ENCODE data around the gene ZNF736. TPM values are rescaled to one million over a fixed set of nuclear protein-coding genes. Genes with fewer than 3 reads are reported as not detected.
"Not testable (repeated sequence)": the region's sequence is repeated elsewhere in the genome, so short reads cannot be mapped to it uniquely, and the experiment has no call there.

ZNF736 gene
- 1 to 10 TPM; 1.7 to 2.6 (median 2.0) TPM for polyA plus RNA-seq

DNA sequence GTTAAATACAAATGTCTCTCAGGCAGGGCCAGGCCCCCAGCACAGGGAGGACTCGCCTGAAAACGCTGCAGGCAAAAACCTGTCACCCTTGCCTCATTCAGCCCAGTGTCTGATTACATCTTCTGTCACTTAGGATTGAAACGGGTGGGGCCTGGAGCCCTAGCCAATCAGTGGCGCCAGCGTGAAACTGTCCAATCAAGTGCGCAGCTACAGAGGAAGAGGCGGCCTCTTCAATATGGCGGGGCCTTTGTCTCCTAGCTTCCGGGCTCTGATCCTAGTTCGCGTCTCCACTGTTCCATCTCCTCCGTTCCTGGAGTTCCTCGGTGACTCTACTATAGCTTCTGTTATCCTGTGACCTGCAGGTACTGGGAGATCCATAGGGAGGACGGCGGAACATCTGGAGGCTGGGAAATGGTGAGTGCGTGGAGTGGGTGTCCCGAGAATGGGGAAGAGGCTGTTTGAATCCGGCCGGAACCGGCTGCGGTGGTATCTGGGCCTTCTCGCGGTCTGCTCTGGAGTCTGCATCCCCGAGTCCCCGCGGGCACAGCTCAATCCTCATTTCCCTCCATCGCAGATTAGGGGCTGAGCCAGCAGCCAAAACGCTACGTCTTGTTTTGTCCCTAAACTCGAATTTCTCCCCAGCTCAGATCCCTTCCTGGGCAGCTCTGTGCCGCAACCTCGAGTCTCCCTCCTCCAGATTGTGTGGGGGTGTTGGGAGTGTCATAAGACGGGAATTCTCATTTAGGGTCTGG lies at the start of gene ZNF736:
ZNF736 (plus strand) TSS at position 222 of the 752 bp plus-strand sequence; CDS start at position 412, 190 bp downstream.
- 0% methylated on average over 33 of the region's 33 CpGs for WGBS, 3 donors

GRCh38 chr7:64266341-64266919 lies 47.3 kb upstream of the ZNF736 start:
- 74 to 87% (median 75%) methylated on average over 1 of the region's 1 CpG for WGBS, 3 donors
- H3K27ac ChIP-seq (ENCODE audit: low read depth, low read length): no peak overlapping the region

More for the DNA sequence above, at the start of gene ZNF736:
- H3K27ac ChIP-seq (ENCODE audit: low read depth, low read length): no peak within 1 kb of the TSS

GRCh38 chr7:64277630-64278029 lies 36.1 kb upstream of the ZNF736 start:
- WGBS, 3 donors: 25 to 50% (median 36%) methylated on average over 2 of the region's 2 CpGs
- no peak overlapping the region for H3K27ac ChIP-seq (ENCODE audit: low read depth, low read length)

GRCh38 chr7:64294701-64295420 lies 18.9 kb upstream of the ZNF736 start:
- 53 to 88% (median 83%) methylated on average over 1 of the region's 1 CpG for WGBS, 3 donors
- H3K27ac ChIP-seq (ENCODE audit: low read depth, low read length): no peak overlapping the region

DNA sequence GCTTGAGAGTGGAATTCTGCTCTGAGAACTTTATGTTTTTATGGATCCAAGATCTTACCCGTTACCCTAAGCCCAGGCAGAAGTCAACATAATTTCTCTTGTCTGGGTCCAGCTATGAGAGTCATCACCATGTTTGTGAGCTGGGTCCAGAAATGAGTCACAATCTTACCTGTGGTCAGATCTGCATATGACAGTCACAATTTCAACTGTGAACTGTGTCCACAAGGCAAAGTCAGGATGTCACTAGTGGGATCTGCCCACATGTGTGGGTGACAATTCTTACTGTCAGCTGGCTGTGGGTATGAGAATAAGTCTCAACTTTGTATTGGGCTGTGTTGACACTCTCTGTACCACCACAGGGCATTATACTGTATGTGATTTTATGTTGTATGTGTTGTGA lies 16.3 kb upstream of the ZNF736 start:
- 52 to 87% (median 77%) methylated on average over 1 of the region's 1 CpG for WGBS, 3 donors
- H3K27ac ChIP-seq (ENCODE audit: low read depth, low read length): not testable (repeated sequence)

DNA sequence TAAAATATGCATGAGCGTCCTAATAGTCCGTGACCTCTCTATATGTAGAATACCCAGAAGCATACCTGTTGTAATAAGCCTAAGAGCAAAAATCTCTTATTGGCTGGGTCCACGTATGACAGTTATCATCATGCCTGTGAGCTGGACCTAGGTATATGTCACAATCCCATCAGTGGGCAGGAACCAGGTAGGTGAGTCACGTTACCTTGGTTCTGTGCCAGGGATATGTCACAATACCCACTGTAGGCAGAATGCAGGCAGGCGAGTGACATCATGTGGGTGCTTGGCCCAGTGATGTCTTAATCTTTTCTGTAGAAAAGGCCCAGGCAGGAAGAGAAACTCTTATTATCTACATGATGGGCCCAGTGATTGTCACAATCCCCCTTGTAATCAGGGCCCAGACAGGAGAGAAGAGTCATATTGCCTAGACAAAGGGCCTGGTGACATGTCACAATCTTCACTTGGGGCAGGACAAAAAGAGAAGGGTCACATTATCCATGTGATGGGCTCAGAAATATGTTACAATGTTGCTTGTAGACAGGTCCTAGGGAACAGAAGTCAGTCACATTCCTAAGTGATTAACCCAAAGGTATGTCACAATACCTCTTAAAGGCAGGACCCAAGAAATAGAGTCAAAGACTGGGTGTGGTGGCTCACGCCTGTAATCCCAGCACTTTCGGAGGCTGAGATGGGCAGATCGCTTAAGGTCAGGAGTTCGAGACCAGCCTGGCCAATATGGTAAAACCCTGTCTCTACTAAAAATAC lies 12.9 kb upstream of the ZNF736 start:
- no peak overlapping the region for H3K27ac ChIP-seq (ENCODE audit: low read depth, low read length)
- WGBS, 3 donors: 84 to 90% (median 87%) methylated on average over 9 of the region's 9 CpGs

DNA sequence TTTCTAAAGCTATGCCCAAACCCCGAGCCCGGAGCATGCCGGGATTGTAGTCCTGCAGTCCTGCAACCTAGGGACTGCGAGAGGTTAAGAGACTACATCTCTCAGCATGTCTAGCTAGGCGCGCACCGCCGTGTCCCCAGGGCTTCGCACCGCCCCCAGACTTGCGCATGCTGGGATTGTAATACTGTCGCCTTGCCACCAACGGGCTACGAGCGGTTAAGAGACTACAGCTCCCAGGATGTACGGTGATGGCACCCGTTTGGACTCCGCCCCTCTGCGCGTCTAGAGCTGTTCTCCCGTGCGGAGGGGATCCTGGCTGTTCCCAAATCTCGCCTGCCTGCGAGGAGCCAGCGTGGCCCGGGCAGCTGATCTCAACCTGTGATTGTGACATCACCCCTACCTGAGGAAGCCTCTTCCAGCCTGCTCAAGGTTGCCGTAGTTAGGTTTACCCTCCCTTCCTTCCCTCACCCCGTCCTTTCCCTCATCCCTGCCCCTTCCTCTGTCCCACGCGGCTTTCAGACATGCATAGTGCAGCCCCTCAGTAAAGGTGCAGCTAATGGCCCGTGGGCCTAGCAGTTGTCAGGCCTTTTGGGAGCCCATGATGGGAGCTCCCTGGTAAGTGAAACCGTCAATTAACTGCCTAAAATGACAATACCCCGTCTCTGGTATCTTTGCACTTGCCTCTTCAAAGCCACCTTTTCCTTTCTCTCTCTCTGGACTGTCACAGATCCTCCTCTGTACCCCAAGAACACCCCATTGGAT lies 6.3 kb upstream of the ZNF736 start:
- H3K27ac ChIP-seq (ENCODE audit: low read depth, low read length): no peak overlapping the region
- WGBS, 3 donors: 2 to 4% (median 4%) methylated on average over 33 of the region's 33 CpGs

- WGBS, 3 donors: 45 to 63% (median 54%) methylated on average over 7 of the region's 7 CpGs
- H3K27ac ChIP-seq (ENCODE audit: low read depth, low read length): no peak overlapping the region
Measured at GRCh38 chr7:64308016-64308270, 5.8 kb upstream of the ZNF736 start.

DNA sequence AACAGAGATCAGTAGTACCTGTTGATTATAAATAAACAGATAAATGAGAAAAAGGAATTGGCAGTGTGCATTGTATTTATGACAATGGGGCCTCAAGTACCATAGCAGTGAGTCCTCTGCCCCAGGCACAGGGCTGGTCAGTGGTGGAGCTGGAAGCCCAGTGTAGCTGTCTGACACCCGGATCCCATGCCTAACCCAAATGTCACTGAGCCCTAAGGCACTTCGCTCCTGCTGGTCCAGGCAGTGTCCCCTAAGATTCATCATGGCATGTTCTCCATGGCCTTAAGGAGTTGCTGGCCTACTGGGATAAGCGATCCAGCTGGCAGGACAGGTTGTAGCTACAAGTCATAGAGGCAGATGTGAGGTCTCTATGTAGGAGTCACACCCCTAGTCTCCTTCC lies 3.3 kb upstream of the ZNF736 start:
- H3K27ac ChIP-seq (ENCODE audit: low read depth, low read length): no peak overlapping the region
- WGBS, 3 donors: 61 to 91% (median 87%) methylated on average over 3 of the region's 3 CpGs

- no peak overlapping the region for H3K27ac ChIP-seq (ENCODE audit: low read depth, low read length)
- WGBS, 3 donors: 43 to 91% (median 53%) methylated on average over 2 of the region's 2 CpGs
Measured at GRCh38 chr7:64312826-64313225, 935 bp upstream of the ZNF736 start.

- WGBS, 3 donors: 17 to 29% (median 19%) methylated on average over 10 of the region's 10 CpGs
- H3K27ac ChIP-seq (ENCODE audit: low read depth, low read length): no peak overlapping the region
Measured at GRCh38 chr7:64314566-64314965, 805 bp downstream of the ZNF736 start.

- 43 to 58% (median 54%) methylated on average over 1 of the region's 1 CpG for WGBS, 3 donors
- not testable (repeated sequence) for H3K27ac ChIP-seq (ENCODE audit: low read depth, low read length)
Measured at GRCh38 chr7:64316031-64316742, 2.4 kb downstream of the ZNF736 start.

DNA sequence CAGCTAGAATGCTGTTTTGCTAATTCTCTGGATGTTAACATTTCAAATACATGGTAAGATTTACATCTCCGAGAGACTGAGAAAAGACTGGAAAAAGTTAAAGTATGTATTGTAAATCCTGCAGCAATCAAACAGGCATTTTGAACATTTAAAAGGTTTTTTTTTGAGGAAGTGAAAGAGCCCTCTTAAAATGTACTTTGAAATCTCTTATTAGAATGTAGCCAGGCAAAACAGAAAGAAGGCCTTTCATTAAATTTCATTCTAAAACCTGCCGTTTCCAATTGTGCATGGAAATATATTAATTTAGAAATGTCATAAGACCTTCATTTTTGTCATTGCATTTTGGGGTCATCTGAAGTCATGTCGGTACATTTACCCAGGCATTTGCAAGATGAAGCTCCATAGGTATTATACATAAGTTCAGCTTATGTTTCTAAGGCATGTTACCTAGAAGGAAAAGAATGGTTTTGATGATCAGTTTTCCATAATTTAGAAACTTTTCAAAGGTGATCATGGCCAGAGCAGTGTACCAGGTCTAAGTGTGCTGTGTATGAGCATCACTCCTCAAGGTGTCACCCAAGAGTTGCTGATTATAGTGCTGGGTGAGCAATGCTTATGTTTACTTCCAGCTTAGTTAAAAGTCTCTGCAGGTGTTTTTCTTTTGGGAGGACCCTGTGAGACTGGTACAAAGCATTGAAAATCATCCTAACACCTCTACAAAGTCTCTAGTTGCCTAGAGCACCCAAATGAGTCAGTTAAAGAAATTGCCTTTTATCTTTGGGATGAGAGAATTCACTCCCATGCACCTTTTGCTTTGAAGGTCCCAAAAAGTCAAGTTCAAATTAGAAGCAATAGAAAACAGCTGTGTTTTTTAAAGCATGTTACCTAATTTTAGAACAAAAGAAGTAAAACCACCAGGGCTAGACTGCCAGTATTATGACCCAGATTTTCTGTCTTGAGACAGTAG lies 7.1 kb downstream of the ZNF736 start:
- WGBS, 3 donors: 86 to 92% (median 91%) methylated on average over 3 of the region's 3 CpGs
- no peak overlapping the region for H3K27ac ChIP-seq (ENCODE audit: low read depth, low read length)

DNA sequence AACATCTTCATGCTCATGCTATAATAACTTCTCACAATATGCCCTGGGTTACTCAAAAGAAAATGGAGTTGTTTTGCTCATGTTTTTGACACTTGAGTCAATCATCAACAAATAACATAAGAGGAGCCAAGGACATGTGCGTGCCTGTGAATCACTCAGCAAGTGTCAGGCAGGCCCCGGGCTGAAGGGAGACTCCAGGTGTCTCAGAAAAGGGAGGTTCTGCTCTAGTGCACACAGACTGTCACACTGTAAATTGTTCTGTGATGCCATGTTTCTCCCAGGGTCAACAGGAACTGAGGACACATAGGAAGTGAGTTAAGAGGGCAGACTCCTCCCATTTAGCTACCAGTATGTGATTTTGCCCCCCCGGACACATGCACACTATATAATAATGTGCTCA lies 10.4 kb downstream of the ZNF736 start:
- not testable (repeated sequence) for H3K27ac ChIP-seq (ENCODE audit: low read depth, low read length)
- 83 to 98% (median 95%) methylated on average over 3 of the region's 3 CpGs for WGBS, 3 donors

- WGBS, 3 donors: 94 to 99% (median 98%) methylated on average over 3 of the region's 3 CpGs
- H3K27ac ChIP-seq (ENCODE audit: low read depth, low read length): not testable (repeated sequence)
Measured at GRCh38 chr7:64348713-64349210, 35.0 kb downstream of the ZNF736 start.

DNA sequence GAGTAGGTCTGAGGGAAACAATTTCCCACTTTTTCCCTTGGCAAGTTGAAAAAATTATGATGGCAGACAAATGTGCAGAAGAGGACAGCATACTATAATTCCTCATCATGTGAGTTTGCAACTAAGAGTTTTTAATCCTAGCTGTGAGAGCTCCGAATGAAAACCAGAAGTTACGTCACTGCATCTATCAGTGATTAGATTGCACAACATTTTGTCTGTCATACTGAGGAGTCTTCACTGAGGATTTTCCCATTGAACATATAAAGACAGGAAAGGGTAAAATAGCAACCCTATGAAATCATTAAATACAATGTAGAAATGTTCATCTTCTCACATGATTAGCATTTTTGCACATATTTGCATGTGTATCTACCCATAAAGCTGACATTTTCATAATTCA lies 45.8 kb downstream of the ZNF736 start:
- no peak overlapping the region for H3K27ac ChIP-seq (ENCODE audit: low read depth, low read length)
- 68 to 96% (median 82%) methylated on average over 2 of the region's 2 CpGs for WGBS, 3 donors
